Glutamatergic neuron (in vitro differentiated cells): ENCODE measurements around the gene FNDC3A. TPM values are rescaled to one million over a fixed set of nuclear protein-coding genes. Genes with fewer than 3 reads are reported as not detected.

Experiments used
- DNase-seq: peaks from one replicate; pipeline ENCODE4 v3.0.0; 2022
- H3K27ac Mint-ChIP-seq: one replicate; pipeline ENCODE4 v1.8.0; 2020; ENCODE audit warnings: mild to moderate bottlenecking, mixed read lengths, inconsistent platforms; ENCODE audit not compliant: unreplicated experiment
- H3K27me3 Mint-ChIP-seq: one replicate; pipeline ENCODE4 v1.8.0; 2020; ENCODE audit warnings: mild to moderate bottlenecking, moderate library complexity, mixed read lengths, inconsistent platforms; ENCODE audit not compliant: unreplicated experiment
- H3K36me3 Mint-ChIP-seq: one replicate; pipeline ENCODE4 v1.8.0; 2020; ENCODE audit warnings: mild to moderate bottlenecking, mixed read lengths, inconsistent platforms; ENCODE audit not compliant: unreplicated experiment
- H3K4me1 Mint-ChIP-seq: one replicate; pipeline ENCODE4 v1.8.0; 2020; ENCODE audit warnings: mild to moderate bottlenecking, low read depth, mixed read lengths, inconsistent platforms; ENCODE audit not compliant: unreplicated experiment
- H3K4me3 Mint-ChIP-seq: one replicate; pipeline ENCODE4 v1.8.0; 2020; ENCODE audit warnings: mild to moderate bottlenecking, mixed read lengths, inconsistent platforms; ENCODE audit not compliant: unreplicated experiment
- H3K9me3 Mint-ChIP-seq: one replicate; pipeline ENCODE4 v1.8.0; 2020; ENCODE audit warnings: mild to moderate bottlenecking, moderate library complexity, mixed read lengths, inconsistent platforms; ENCODE audit not compliant: unreplicated experiment
- CTCF ChIP-seq: fragments of 200-600 bp; sonication (generic); IDR thresholded peaks from one replicate; pipeline ENCODE4 v1.5.0; 2021; ENCODE audit not compliant: partially characterized antibody, unreplicated experiment
- total RNA-seq: library from RNA; stranded (reverse); fragmentation: NEBNext Ultra II Directional; extraction: Animal tissue kit (Norgen Biotek cat#: 25700); gene quantifications from one replicate; pipeline ENCODE4 v1.2.1, GENCODE V29; 2021; ENCODE audit not compliant: unreplicated experiment

FNDC3A gene
- total RNA-seq, 1 donor from 2014 or later: 46.3 TPM

- no peak overlapping the region for H3K27ac Mint-ChIP-seq
- no peaks in the 10 kb centered on the region for H3K27me3 Mint-ChIP-seq
- peaks cover 21% of the 10 kb centered on the region for H3K4me1 Mint-ChIP-seq
- DNase-seq: no peak
- H3K9me3 Mint-ChIP-seq: peaks cover 2% of the 10 kb centered on the region
- no peak overlapping the region for H3K4me3 Mint-ChIP-seq
- no peaks in the 10 kb centered on the region for H3K36me3 Mint-ChIP-seq
- TF ChIP-seq CTCF: no peak
Measured at GRCh38 chr13:49100637-49101570, 125.2 kb downstream of the FNDC3A start.

- no peak for TF ChIP-seq CTCF
- peaks cover 3% of the 10 kb centered on the region for H3K9me3 Mint-ChIP-seq
- no peaks in the 10 kb centered on the region for H3K27me3 Mint-ChIP-seq
- peaks cover 7% of the 10 kb centered on the region for H3K4me1 Mint-ChIP-seq
- no peaks in the 10 kb centered on the region for H3K36me3 Mint-ChIP-seq
- H3K27ac Mint-ChIP-seq: no peak overlapping the region
- no peak for DNase-seq
- H3K4me3 Mint-ChIP-seq: no peak overlapping the region
Measured at GRCh38 chr13:49108196-49108595, 132.5 kb downstream of the FNDC3A start.

- Mint-ChIP-seq H3K27ac (peak overlapping the region; percentile 95), H3K4me3 (peak overlapping the region; percentile 93), H3K36me3 (no peaks in the 10 kb centered on the region), H3K27me3 (no peaks in the 10 kb centered on the region), H3K4me1 (peaks cover 11% of the 10 kb centered on the region), H3K9me3 (peaks cover 3% of the 10 kb centered on the region)
- TF ChIP-seq CTCF: no peak
- peak; percentile 82 for DNase-seq
Measured at GRCh38 chr13:49110122-49110912, 134.6 kb downstream of the FNDC3A start.

- Mint-ChIP-seq H3K4me1 (peaks cover 11% of the 10 kb centered on the region), H3K4me3 (peak overlapping the region; percentile 93), H3K36me3 (no peaks in the 10 kb centered on the region), H3K27me3 (no peaks in the 10 kb centered on the region), H3K9me3 (peaks cover 3% of the 10 kb centered on the region), H3K27ac (peak overlapping the region; percentile 40)
- TF ChIP-seq CTCF: no peak
- no peak for DNase-seq
Measured at GRCh38 chr13:49110913-49111170, 135.1 kb downstream of the FNDC3A start.
